Stimulated activated CD4-positive, alpha-beta T cell treated with anti-CD3 and anti-CD28 coated beads, Interleukin-4, amount 100 ng/mL, for 4 hours (primary cell): ENCODE data around the gene SIPA1L2.

Source experiments
- DNase-seq, 2 experiments: peaks; one replicate each; pipeline ENCODE4 v3.0.0-alpha.2; 2020

Gene SIPA1L2

GRCh38 chr1:232641507-232641906, 11.6 kb upstream of the SIPA1L2 start:
- DNase-seq = no peak

DNA sequence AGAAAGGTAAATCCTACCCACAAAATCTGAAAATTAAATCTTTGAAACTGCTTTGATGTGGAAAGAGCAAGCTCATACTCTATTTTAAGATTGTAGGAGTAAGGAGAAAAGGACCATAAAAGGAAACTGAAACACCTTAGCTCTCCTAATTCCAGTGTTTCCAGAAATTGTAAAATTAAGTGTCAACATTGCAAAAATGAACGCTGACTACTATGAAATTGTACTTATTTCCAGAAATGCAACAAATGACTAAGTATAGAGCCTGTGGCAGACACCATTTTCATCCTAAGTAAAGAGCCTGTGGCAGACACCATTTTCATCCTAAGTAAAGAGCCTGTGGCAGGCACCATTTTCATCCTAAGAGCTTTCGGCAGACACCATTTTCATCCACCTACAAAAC, 6.9 kb upstream of the SIPA1L2 start:
- DNase-seq = no peak

DNA sequence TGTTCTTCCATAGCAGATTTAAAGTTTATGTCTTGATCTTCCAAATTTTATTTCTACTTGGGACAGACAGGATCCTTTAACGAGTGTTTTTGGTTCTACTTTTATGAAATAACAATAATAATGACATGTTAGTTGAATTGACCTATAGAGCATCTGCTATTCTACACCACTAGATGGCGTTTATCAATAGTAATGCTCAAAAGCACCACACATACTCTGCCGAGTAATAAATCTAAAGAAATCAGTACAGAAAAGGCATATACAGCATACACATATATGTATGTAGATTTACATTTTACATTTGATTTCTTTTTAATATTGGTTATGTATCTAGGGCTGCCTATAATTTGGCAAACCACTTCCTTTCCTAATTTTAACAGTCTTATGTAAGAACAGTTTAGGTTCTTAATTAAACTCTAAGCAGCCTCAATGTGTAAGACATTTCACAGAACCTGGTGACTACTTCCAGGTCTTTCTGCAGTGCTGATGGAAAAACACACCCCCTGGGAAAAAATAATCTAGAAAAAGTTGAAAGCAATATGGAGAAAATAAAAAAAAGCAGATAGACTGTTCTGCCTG, 5.9 kb upstream of the SIPA1L2 start:
- DNase-seq = no peak

GRCh38 chr1:232635279-232635678, 5.3 kb upstream of the SIPA1L2 start:
- DNase-seq = no peak

GRCh38 chr1:232634096-232634495, 4.2 kb upstream of the SIPA1L2 start:
- no peak for DNase-seq

- peak in 1 of 2 experiments; percentile 59 for DNase-seq
Measured at GRCh38 chr1:232630894-232631195, 912 bp upstream of the SIPA1L2 start.

GRCh38 chr1:232629250-232630046, 485 bp downstream of the SIPA1L2 start:
- peak in 1 of 2 experiments; percentile 27 for DNase-seq

DNA sequence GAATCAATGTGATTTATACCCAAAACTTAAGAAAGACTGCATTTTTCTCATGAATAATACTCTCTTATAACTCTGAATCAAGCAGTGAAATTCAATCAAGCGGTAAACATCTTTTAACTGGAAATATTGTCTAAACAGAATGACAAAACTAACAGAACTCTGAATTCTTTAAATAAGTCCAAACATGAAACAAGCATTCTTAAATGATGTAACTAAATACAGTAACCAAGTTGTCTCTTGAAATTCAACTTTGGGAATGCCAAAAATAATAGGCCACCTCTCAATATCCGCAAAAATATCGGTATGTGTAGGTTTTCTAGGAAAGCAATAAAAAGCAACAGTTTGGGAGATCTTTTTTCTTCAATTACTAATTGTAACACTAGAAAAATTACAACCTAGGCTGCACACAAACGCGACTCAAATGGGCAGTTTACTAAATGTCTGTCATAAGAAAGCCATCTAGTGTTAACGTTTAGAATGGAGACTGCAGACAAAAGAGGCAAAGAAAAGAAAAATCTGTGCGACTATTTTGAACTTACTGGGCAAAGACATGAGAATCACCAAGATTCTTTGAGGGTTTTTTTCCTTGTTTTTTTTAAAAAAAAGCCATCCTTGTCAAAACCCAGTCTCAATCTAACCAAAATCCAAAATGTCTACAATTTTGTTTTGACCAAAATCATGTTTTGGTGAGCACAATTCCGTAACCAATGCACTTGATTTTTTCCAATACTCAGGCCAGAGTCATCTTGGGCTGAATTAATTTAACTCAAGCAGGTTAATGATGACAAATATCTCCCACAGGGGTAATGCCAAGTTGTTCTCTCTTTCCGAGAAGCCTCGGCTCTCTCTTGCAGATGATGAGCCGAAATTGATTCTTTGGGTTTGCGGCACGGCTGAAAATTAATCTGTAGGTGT, 1.3 kb downstream of the SIPA1L2 start:
- DNase-seq = no peak

DNA sequence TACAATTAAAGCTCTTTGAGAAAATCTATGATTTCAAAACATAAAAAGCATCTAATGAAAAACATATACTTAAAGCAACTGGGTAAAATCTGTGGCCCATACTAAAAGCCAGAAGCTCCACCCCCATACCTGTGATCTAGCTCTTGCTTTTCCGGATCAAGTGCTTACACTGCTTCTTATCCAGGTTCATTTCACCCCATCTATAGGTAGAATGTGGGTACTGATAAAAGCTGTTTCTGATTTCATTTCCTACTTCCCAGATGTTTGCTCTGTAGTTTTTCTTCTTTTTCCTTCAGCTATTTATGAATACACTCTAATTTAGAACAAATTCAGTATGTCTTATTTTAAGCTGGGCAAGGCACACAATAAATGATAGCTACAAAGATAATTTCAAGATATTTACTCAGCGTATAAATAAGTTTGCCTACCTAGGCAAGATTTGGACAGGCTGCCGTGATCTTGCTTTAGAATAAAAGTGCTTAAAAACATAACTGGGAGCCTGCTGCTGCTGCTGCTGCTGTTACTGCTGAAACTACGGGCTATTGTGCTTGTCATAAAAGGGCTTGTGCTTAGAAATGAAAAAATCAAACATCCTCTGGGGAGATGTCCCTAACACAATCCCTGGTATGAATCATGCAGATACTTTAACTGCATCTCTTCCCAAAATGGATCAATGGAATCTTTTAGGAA, 2.1 kb downstream of the SIPA1L2 start:
- no peak for DNase-seq

DNA sequence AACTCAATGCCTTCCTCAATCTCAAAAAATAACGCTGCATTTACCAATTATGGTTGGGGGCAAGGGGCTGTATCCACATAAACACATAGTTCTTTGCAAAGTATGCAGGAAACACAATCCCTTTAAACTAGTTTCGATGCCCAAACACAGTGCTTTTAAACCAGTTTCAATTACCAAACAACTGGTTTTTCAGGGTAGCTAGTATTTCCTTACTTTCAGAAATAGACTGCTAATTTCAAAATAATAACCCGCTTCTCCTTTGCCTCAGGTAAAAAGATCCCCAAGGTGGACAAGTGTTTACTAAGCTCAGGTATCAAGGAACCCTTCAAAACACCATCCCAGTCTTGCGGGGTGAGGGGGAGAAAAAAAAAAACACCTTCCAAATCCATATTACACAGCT, 2.8 kb downstream of the SIPA1L2 start:
- no peak for DNase-seq

DNA sequence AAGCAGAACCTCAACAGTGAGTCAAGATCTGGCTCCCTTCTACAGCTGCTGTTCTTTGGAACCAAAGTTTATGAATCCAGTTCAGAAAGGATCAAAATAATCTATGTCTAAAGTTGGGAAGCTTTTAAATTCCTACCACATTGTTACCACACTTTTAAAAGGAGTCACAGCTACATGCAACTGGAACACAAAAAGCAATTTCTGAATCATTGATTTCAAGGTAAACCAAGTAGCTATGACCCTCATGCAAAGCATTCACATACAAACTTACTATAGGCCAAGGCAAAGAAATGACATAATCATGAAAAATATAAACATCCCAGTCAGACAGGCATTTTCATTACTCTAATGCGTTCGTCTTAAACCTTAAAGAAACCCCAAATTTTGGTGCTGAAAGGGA, 3.5 kb downstream of the SIPA1L2 start:
- DNase-seq = no peak

GRCh38 chr1:232625319-232625868, 4.5 kb downstream of the SIPA1L2 start:
- no peak for DNase-seq

- DNase-seq = no peak
Measured at GRCh38 chr1:232624546-232625281, 5.2 kb downstream of the SIPA1L2 start.

DNA sequence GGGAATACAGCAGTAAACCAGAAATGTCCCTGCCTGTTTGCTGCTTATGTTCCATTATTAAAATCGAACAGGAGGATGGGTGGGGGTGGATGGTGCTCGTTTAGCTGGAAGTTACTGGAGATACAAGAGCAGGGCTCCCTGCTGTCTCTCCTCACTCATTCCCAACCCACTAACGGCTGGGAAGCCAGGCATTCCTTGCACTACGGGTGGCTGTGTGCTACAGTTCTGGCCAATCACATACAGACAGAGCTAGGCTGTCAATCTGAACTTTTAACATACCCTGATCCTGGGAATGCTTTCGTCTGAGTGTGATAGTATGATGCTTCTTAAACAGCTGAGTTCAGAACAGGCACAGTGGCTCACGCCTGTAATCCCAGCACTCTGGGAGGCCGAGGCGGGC, 7.0 kb downstream of the SIPA1L2 start:
- DNase-seq = no peak

GRCh38 chr1:232622378-232622777, 7.6 kb downstream of the SIPA1L2 start:
- DNase-seq = no peak

- DNase-seq = no peak
Measured at GRCh38 chr1:232621050-232621449, 8.9 kb downstream of the SIPA1L2 start.

- DNase-seq = no peak
Measured at GRCh38 chr1:232620356-232620969, 9.5 kb downstream of the SIPA1L2 start.

GRCh38 chr1:232617237-232617636, 12.7 kb downstream of the SIPA1L2 start:
- no peak for DNase-seq

DNA sequence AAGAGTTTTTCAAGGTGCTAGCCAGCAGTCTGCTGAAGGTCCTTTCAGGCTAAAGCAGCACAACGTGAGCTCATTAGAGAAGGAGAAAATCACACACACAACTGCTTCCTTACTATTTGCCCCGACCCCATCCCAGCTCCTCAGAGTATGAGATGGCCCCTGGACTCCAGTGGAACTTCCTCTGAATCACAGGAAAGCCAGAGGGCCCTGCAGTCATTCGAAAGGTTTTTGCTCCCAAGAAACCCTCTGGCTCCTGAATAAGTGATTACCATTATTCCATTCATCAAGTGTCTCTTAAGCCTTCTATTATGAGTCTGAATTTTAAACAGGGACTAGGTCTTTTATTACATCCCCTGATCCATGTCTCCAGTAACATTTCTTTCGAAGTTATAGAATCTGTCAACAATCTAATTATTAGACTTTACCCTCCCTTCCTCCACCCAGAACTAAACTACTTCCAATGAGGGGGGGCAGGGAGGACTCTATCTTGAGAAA, 14.6 kb downstream of the SIPA1L2 start:
- no peak for DNase-seq

- DNase-seq = no peak
Measured at GRCh38 chr1:232614811-232615210, 15.1 kb downstream of the SIPA1L2 start.

GRCh38 chr1:232613752-232614381, 16.1 kb downstream of the SIPA1L2 start:
- DNase-seq = no peak
